Uterus (tissue), 4 donors: ENCODE measurements around the gene PRKCE. TPM values are rescaled to one million over a fixed set of nuclear protein-coding genes. Genes with fewer than 3 reads are reported as not detected.

Source experiments
- DNase-seq, 2 donors: peaks; one replicate each; pipeline ENCODE4 v3.0.0-alpha.2; 2019 to 2020
- H3K27ac ChIP-seq, 2 donors: fragments of 200-600 bp; sonication (generic); 1 replicate in 1 of 2; 2 replicates in 1 of 2; pipeline ENCODE4 v1.5.1; 2016 to 2018
- H3K27me3 ChIP-seq, 2 donors: fragments of 200-600 bp; sonication (generic); one replicate each; pipeline ENCODE4 v1.5.1; 2018 to 2019; ENCODE audit warnings: control low read depth in 1 of 2
- H3K36me3 ChIP-seq, 2 donors: fragments of 200-600 bp; sonication (generic); one replicate each; pipeline ENCODE4 v1.5.1; 2019; ENCODE audit warnings: control low read depth in 1 of 2
- H3K4me1 ChIP-seq, 2 donors: fragments of 200-600 bp; sonication (generic); one replicate each; pipeline ENCODE4 v1.5.1; 2018 to 2019; ENCODE audit warnings: control low read depth in 1 of 2
- H3K4me3 ChIP-seq, 2 donors: fragments of 200-600 bp; sonication (generic); 1 replicate in 1 of 2; 2 replicates in 1 of 2; pipeline ENCODE4 v1.5.1; 2018 to 2019; ENCODE audit warnings: mild to moderate bottlenecking in 1 of 2
- H3K9me3 ChIP-seq, 2 donors: fragments of 200-600 bp; sonication (generic); one replicate each; pipeline ENCODE4 v1.5.1; 2019; ENCODE audit warnings: control low read depth in 1 of 2
- POLR2A ChIP-seq, 2 donors: fragments of 450-650 bp; IDR thresholded peaks; one replicate each; pipeline ENCODE4 v1.6.1; 2016; ENCODE audit warnings: antibody characterized with exemption in 2 of 2, mild to moderate bottlenecking in 1 of 2, moderate library complexity in 1 of 2
- intact Hi-C: fragments of 100-400 bp; cut with DNase I; formaldehyde crosslinking; loops from one replicate; pipeline ENCODE4 v1.15.1; 2023; ENCODE audit warnings: low total_unique reads
- total RNA-seq, 4 donors: library from RNA; depleted of rRNA in 3 of 4; stranded (reverse); fragments of >200 nt in 3 of 4; gene quantifications; one replicate each; pipeline versions ENCODE4 v1.1.0 to v1.2.4, GENCODE V29; 2014 to 2023
- TF ChIP-seq, protein P1 (sequence below), 4 experiments: fragments of 200-600 bp in 2 of 4; fragments of 450-650 bp in 2 of 4; sonication (generic) in 2 of 4; IDR thresholded peaks; one replicate each; pipeline ENCODE4 v1.5.1; 2016 to 2019; ENCODE audit warnings: antibody characterized with exemption in 4 of 4, mild to moderate bottlenecking in 2 of 4, moderate library complexity in 1 of 4
- donor health status: DM: yes; HTN: yes; CAD: no.

The PRKCE gene
- total RNA-seq, 4 donors from 2014 or later: 3.8 to 47.6 (median 14.2) TPM

DNA sequence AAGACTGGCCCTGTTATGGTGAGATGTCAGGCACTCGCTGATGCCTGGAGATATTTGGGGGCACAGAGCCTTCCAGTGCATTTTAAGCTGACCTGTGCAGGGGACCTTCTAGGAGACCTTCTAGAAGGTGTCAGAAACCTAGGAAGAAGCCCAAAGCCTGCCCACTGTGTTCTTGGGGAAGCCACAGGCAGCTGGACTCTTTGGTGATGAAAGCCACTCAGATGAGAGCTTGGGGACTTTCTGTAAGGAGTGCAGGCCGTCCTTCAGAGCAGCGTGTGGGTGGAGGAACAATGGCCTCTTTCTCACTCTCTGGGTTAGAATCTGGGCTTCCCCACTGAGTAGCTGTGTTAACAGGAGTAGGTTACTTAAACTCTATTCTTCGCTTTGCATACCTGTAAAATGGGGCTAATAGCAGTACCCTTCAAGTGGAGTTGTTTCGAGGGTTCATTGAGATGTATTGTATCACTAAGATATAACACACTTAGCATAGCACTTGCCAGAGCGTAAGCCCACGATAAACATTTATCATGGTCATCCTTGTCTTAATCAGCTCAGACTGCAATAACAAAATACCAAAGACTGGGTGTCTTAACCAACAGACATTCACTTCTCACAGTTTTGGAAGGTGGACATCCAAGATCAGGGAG lies 323.4 kb downstream of the PRKCE start:
- H3K4me1 ChIP-seq: no peaks in the 10 kb centered on the region
- no peaks in the 10 kb centered on the region for H3K9me3 ChIP-seq
- no peak overlapping the region for H3K4me3 ChIP-seq
- no peak overlapping the region for H3K27ac ChIP-seq
- no peaks in the 10 kb centered on the region for H3K36me3 ChIP-seq
- DNase-seq: no peak
- TF ChIP-seq POLR2A (IDR thresholded peaks at IDR 0.05): no peak
- TF ChIP-seq, protein P1, sequence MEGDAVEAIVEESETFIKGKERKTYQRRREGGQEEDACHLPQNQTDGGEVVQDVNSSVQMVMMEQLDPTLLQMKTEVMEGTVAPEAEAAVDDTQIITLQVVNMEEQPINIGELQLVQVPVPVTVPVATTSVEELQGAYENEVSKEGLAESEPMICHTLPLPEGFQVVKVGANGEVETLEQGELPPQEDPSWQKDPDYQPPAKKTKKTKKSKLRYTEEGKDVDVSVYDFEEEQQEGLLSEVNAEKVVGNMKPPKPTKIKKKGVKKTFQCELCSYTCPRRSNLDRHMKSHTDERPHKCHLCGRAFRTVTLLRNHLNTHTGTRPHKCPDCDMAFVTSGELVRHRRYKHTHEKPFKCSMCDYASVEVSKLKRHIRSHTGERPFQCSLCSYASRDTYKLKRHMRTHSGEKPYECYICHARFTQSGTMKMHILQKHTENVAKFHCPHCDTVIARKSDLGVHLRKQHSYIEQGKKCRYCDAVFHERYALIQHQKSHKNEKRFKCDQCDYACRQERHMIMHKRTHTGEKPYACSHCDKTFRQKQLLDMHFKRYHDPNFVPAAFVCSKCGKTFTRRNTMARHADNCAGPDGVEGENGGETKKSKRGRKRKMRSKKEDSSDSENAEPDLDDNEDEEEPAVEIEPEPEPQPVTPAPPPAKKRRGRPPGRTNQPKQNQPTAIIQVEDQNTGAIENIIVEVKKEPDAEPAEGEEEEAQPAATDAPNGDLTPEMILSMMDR (IDR thresholded peaks at IDR 0.05): no peak
- H3K27me3 ChIP-seq: no peaks in the 10 kb centered on the region
- intact Hi-C loops: no loop called here

DNA sequence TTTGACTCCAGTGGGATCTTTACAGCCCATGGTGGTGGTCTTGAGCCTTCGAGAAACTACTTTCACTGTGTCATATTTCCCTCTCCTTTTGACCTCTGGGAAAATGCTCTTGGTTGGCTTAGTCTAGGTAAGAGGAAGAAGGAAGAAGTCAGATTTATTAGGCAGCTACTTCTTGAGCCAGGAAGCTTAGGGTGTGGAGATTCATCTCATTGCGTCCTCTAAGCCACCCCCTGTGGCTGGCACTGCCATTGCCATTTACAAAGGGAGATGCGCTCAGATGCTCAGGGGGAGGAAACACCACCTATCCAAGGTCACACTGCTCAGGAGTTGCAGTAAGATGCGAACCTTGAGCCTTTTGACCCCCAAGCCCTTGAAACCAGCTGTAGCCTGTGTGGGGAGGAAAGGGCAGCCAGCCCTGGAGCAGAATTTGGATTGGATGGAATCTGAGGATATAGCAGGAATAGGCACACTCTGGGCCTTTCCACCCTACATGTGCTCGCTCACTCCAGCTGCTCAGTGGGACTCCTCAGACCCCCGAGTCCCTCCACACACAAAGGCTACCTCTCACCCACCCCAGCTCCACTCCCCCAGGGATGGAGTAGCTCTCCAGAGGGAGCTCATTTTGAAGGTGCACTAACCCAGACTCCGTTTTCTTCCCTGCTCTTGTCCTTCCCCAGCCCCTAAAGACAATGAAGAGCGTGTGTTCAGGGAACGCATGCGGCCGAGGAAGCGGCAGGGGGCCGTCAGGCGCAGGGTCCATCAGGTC lies 324.5 kb downstream of the PRKCE start:
- H3K27me3 ChIP-seq: no peaks in the 10 kb centered on the region
- no peak overlapping the region for H3K27ac ChIP-seq
- no peak for DNase-seq
- no peaks in the 10 kb centered on the region for H3K36me3 ChIP-seq
- H3K4me1 ChIP-seq: no peaks in the 10 kb centered on the region
- TF ChIP-seq, protein P1 (IDR thresholded peaks at IDR 0.05): no peak
- no peak for TF ChIP-seq POLR2A (IDR thresholded peaks at IDR 0.05)
- no peaks in the 10 kb centered on the region for H3K9me3 ChIP-seq
- intact Hi-C loops: no loop called here
- H3K4me3 ChIP-seq: no peak overlapping the region

DNA sequence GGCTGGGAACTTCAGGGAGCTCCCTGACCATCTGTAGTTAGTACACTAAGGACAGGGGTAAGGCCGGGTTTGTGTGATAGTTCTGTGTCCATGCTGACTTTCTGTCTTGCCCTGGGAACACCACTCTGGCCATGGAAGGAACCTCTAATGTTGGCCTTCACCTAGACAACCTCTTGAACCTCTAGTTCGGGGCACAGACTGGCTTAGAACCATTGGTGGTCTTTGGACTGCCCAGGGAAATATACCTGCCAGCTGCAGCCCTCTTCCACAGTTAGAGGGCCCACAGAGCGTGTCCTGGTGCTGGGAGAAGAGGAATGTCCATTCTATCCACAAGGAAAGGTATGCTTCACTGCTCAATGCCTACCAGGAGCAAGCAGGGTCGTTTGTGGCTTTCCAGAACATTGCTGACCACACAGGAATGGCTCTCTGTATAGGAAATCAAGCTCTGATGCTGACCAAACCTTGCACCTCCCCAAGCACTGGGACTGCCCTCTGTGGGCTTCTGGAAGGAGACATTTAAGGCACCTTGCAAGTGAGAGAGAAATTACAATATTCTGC lies 326.9 kb downstream of the PRKCE start:
- no peak for DNase-seq
- Histone ChIP-seq H3K36me3 (no peaks in the 10 kb centered on the region), H3K27ac (no peak overlapping the region), H3K4me1 (no peaks in the 10 kb centered on the region), H3K4me3 (no peak overlapping the region), H3K9me3 (no peaks in the 10 kb centered on the region), H3K27me3 (no peaks in the 10 kb centered on the region)
- no peak for TF ChIP-seq POLR2A (IDR thresholded peaks at IDR 0.05)
- TF ChIP-seq, protein P1 (IDR thresholded peaks at IDR 0.05): no peak
- intact Hi-C loops: no loop called here

DNA sequence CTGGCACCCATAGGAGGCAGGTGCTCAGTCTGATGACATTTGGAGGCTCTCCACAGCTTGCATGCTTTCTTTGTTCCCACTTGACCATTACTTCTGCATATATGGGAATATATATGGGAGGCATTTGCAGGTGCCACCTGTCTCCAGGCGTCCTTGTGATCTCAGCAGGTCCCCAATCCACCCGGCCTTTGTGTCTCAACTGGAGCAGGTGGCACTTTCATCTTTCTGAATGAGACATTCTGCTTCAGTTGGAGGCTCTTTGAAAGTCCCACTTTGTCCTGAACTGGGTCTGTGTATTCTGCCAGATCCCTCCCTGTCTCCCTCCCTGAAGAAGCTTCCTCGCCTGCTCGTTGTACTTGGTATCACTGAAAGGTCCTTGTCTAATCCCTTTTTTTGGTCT lies 327.6 kb downstream of the PRKCE start:
- TF ChIP-seq POLR2A (IDR thresholded peaks at IDR 0.05): no peak
- TF ChIP-seq, protein P1 (IDR thresholded peaks at IDR 0.05): no peak
- Histone ChIP-seq H3K4me1 (no peaks in the 10 kb centered on the region), H3K27me3 (no peaks in the 10 kb centered on the region), H3K9me3 (no peaks in the 10 kb centered on the region), H3K4me3 (no peak overlapping the region), H3K36me3 (no peaks in the 10 kb centered on the region), H3K27ac (no peak overlapping the region)
- no peak for DNase-seq
- intact Hi-C loops: no loop called here
